GM12878 (cell line): Measurements from ENCODE around the gene CERK. TPM values are rescaled to one million over a fixed set of nuclear protein-coding genes. Genes with fewer than 3 reads are reported as not detected.

Experiments
- ATAC-seq: fragments of 200-7000 bp; cut with Tn5 transposase; 3 replicates; pipeline ENCODE4 v1.9.1; 2020; ENCODE audit warnings: mild to moderate bottlenecking, moderate library complexity
- BruUV-seq: library from RNA; stranded (reverse); fragments of 400-500 nt; replicated peaks from 2 replicates; lab custom pipeline; 2021; lab: Mats Ljungman, UMichigan
- CTCF ChIA-PET: fragments of 300-600 bp; sonication (Branson Sonifier 250); formaldehyde crosslinking; extraction: SDS; loops from one replicate; lab custom pipeline; 2021; ENCODE audit warnings: inconsistent platforms; lab: Yijun Ruan, JAX
- POLR2A ChIA-PET: fragments of 350-600 bp; formaldehyde crosslinking; extraction: SDS; loops from one replicate; lab custom pipeline; 2021; ENCODE audit warnings: inconsistent platforms; lab: Charles Lee
- RAD21 ChIA-PET: fragments of 300-600 bp; sonication (Branson Sonifier 250); formaldehyde crosslinking; loops from one replicate; lab custom pipeline; 2023; ENCODE audit warnings: antibody characterized with exemption; ENCODE audit not compliant: unreplicated experiment; lab: Charles Lee
- SMC1A ChIA-PET: fragments of 300-600 bp; sonication (Branson Sonifier 250); formaldehyde crosslinking; loops from one replicate; lab custom pipeline; 2023; ENCODE audit not compliant: unreplicated experiment, uncharacterized antibody; lab: Charles Lee
- DNase-seq: peaks from one replicate; pipeline ENCODE4 v3.0.0-alpha.2; 2011; ENCODE audit warnings: low read depth, low spot score
- FAIRE-seq: peaks from 3 replicates; lab custom pipeline; 2011; peaks lifted over from hg19 to GRCh38; lab: Jason Lieb, UNC
- H2AFZ ChIP-seq: 2 replicates; pipeline ENCODE4 v1.6.0; 2011; ENCODE audit warnings: low read depth, low read length, control low read depth; ENCODE audit not compliant: control insufficient read depth
- H3K27ac ChIP-seq: 2 replicates; pipeline ENCODE4 v1.5.1; 2011; ENCODE audit warnings: control low read depth; ENCODE audit not compliant: control insufficient read depth, insufficient read depth
- H3K27me3 ChIP-seq, 2 experiments: replicated peaks in 1 of 2; 2 replicates each; pipeline versions ENCODE4 v1.6.0 to v1.6.1; 2011; ENCODE audit warnings: low read length in 1 of 2; ENCODE audit not compliant: control insufficient read depth in 2 of 2, insufficient read depth in 2 of 2
- H3K36me3 ChIP-seq, 2 experiments: 2 replicates each; pipeline ENCODE4 v1.5.1; 2011; ENCODE audit warnings: low read length in 1 of 2; ENCODE audit not compliant: control insufficient read depth in 2 of 2, insufficient read depth in 2 of 2
- H3K4me1 ChIP-seq: 2 replicates; pipeline ENCODE4 v1.6.1; 2011; ENCODE audit warnings: mild to moderate bottlenecking, low read length, moderate library complexity, mixed read lengths; ENCODE audit not compliant: control insufficient read depth, insufficient read depth
- H3K4me2 ChIP-seq: 2 replicates; pipeline ENCODE4 v1.6.0; 2011; ENCODE audit warnings: control low read depth; ENCODE audit not compliant: control insufficient read depth, insufficient read depth
- H3K4me3 ChIP-seq: fragments of 200-600 bp; sonication (generic); 2 replicates; pipeline ENCODE4 v1.5.1; 2016
- H3K79me2 ChIP-seq: 2 replicates; pipeline ENCODE4 v1.6.0; 2011; ENCODE audit warnings: low read length; ENCODE audit not compliant: control insufficient read depth, insufficient read depth
- H3K9ac ChIP-seq: 2 replicates; pipeline ENCODE4 v1.8.0; 2011; ENCODE audit warnings: low read length, control low read depth, mixed read lengths; ENCODE audit not compliant: control insufficient read depth, insufficient read depth
- H3K9me3 ChIP-seq: replicated peaks from 3 replicates; pipeline ENCODE4 v1.5.1; 2011; ENCODE audit warnings: mild to moderate bottlenecking, low read length; ENCODE audit not compliant: control insufficient read depth, insufficient read depth
- H4K20me1 ChIP-seq: 2 replicates; pipeline ENCODE4 v1.6.0; 2011; ENCODE audit not compliant: control insufficient read depth, insufficient read depth
- CBFB ChIP-seq: IDR thresholded peaks from 2 replicates; pipeline ENCODE4 v1.6.1; 2016; ENCODE audit warnings: antibody characterized with exemption, low read depth
- CBX5 ChIP-seq: sonication (generic); IDR thresholded peaks from 2 replicates; pipeline ENCODE4 v1.6.1; 2016; ENCODE audit warnings: low read depth, moderate library complexity, mild to moderate bottlenecking, inconsistent platforms
- EZH2 ChIP-seq: IDR thresholded peaks from 2 replicates; pipeline ENCODE4 v1.6.1; 2012; ENCODE audit warnings: low read depth, mild to moderate bottlenecking, control low read depth, inconsistent platforms, low read length, borderline replicate concordance; ENCODE audit not compliant: control insufficient read depth
- GATAD2B ChIP-seq: fragments of 450-650 bp; conservative IDR thresholded peaks from 2 replicates; pipeline ENCODE4 v1.6.1; 2017; ENCODE audit warnings: low read depth, mild to moderate bottlenecking, moderate library complexity
- IKZF1 ChIP-seq: fragments of 450-650 bp; conservative IDR thresholded peaks from 2 replicates; pipeline ENCODE4 v1.6.1; 2017; ENCODE audit warnings: antibody characterized with exemption, mild to moderate bottlenecking
- JUND ChIP-seq: IDR thresholded peaks from 2 replicates; pipeline ENCODE4 v1.6.1; 2012; ENCODE audit warnings: low read depth, mild to moderate bottlenecking, low read length, improper control_type of control experiment, moderate library complexity
- MTA3 ChIP-seq: IDR thresholded peaks from 2 replicates; pipeline ENCODE4 v1.6.1; 2012; ENCODE audit warnings: low read length, inconsistent platforms, borderline replicate concordance
- RUNX3 ChIP-seq: IDR thresholded peaks from 2 replicates; pipeline ENCODE4 v1.6.1; 2012; ENCODE audit warnings: low read length, inconsistent platforms
- SPI1 ChIP-seq: IDR thresholded peaks from 2 replicates; pipeline ENCODE4 v1.6.1; 2011; ENCODE audit warnings: low read depth, mild to moderate bottlenecking, low read length, moderate library complexity, borderline replicate concordance; ENCODE audit not compliant: insufficient read depth
- ZNF622 ChIP-seq: fragments of 450-650 bp; IDR thresholded peaks from 2 replicates; pipeline ENCODE4 v1.6.1; 2017; ENCODE audit warnings: mild to moderate bottlenecking, inconsistent platforms
- WGBS: methylation state at CpG from one replicate; pipeline ENCODE4 v1.1.6; 2016; ENCODE audit warnings: low lambda C conversion rate; ENCODE audit not compliant: insufficient replicate concordance, insufficient coverage; ENCODE audit errors: missing lambda C conversion rate; 5-methylcytosine and 5-hydroxymethylcytosine counted together
- in situ Hi-C: fragments of 300-500 bp; cut with MboI; formaldehyde crosslinking; loops from 9 replicates; pipeline ENCODE4 v1.14.3; 2018; ENCODE audit warnings: mixed read lengths
- intact Hi-C: fragments of 100-400 bp; cut with micrococcal nuclease; formaldehyde crosslinking; loops from one replicate; pipeline ENCODE4 v1.14.2; 2022; ENCODE audit not compliant: unreplicated experiment
- polyA plus RNA-seq, 11 experiments: library from polyadenylated mRNA; depleted of rRNA in 4 of 11; unstranded in 6 of 11; stranded (reverse) in 5 of 11; fragments of >200 nt; fragmentation: Nextera tagmentation in 4 of 11; fragmentation: Illumina TruSeq in 1 of 11; extraction: Ambion mirVana in 4 of 11; extraction: Trizol in 1 of 11; gene quantifications; 1 replicate in 1 of 11; 2 replicates in 10 of 11; pipeline versions ENCODE4 v1.2.1 to v1.2.3, GENCODE V29; 2011 to 2016; ENCODE audit warnings: inconsistent platforms in 2 of 11, missing spikeins in 2 of 11, low read depth in 1 of 11
- total RNA-seq, 4 experiments: library from RNA; depleted of rRNA in 3 of 4; stranded (reverse); fragments of >200 nt in 3 of 4; fragmentation: Illumina TruSeq in 1 of 4; extraction: Trizol in 1 of 4; gene quantifications; 2 replicates each; pipeline versions ENCODE4 v1.2.1 to v1.2.3, GENCODE V29; 2013 to 2021
- TF ChIP-seq, protein P1 (sequence below), 3 experiments: IDR thresholded peaks in 2 of 3; conservative IDR thresholded peaks in 1 of 3; 2 replicates each; pipeline ENCODE4 v1.5.1; 2011; ENCODE audit warnings: low read depth in 3 of 3, low read length in 3 of 3, mild to moderate bottlenecking in 3 of 3, control low read depth in 2 of 3, moderate library complexity in 2 of 3, inconsistent platforms in 1 of 3, mixed read lengths in 1 of 3; ENCODE audit not compliant: control insufficient read depth in 2 of 3, insufficient read depth in 1 of 3; ENCODE audit errors: extremely low read depth in 1 of 3
- TF ChIP-seq, protein P2 (sequence below): IDR thresholded peaks from 2 replicates; pipeline ENCODE4 v1.6.1; 2012; ENCODE audit warnings: low read depth, low read length, improper control_type of control experiment
- TF ChIP-seq, protein P3 (sequence below): IDR thresholded peaks from 2 replicates; pipeline ENCODE4 v1.6.1; 2011; ENCODE audit warnings: borderline replicate concordance, low read depth, mild to moderate bottlenecking, moderate library complexity, low read length; ENCODE audit not compliant: insufficient read depth, poor library complexity, severe bottlenecking
- TF ChIP-seq, protein P4 (sequence below): fragments of 450-650 bp; IDR thresholded peaks from 2 replicates; pipeline ENCODE4 v1.6.1; 2016; ENCODE audit warnings: mild to moderate bottlenecking, moderate library complexity, borderline replicate concordance

CERK gene
- total and polyA plus RNA-seq, 10 of the 15 experiments (the other 5 are each of a cell fraction or from before 2014, with no cell fraction given), result 4.0 to 41.1 (median 30.2) TPM

DNA sequence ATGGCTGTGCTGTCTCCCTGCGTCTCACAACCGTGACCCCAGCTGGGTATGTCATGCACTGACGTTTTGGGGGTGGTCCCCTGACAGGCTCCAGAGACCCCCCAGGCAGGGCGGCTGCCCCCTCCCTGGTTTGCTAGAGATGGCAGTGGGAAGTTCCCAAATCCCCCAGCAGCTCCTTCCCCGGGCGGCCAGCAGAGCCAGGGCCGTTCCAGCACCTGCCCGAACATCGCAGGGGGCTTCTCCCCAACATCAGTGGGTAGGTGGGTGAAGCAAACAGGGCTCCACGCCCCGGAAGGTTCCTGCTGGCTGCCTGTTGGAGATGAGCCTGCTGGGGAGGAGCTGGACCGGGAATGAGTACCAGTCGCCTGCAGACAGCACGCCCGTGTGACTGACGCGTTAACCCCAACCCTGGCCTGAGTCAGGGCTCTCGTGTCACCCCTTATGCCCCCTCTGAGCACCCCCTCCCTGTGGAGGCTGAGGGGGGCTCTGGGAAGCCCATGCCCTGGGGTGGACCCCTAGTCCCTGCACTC, 72.2 kb downstream of the CERK start:
- Histone ChIP-seq H3K79me2 (no peaks in the 10 kb centered on the region), H3K4me3 (no peak overlapping the region), H3K4me1 (no peaks in the 10 kb centered on the region), H3K36me3 (peaks cover 0 to 35% of the 10 kb centered on the region in 2 experiments; a peak in 3 of 4 replicates), H3K27me3 (no peaks in the 10 kb centered on the region), H3K27ac (no peak overlapping the region), H3K4me2 (no peak overlapping the region), H3K9me3 (no peaks in the 10 kb centered on the region), H3K9ac (no peak overlapping the region), H4K20me1 (no peaks in the 10 kb centered on the region), H2AFZ (no peak overlapping the region)
- ATAC-seq (no peak), FAIRE-seq (no peak), DNase-seq (no peak)
- ChIA-PET POLR2A (no interaction called here), SMC1A (interaction anchor here (0.9 kb wide), 1 partner anchor 102 kb away, joined by 3 read pairs; no protein-coding TSS in a partner anchor), CTCF (no interaction called here), RAD21 (no interaction called here)
- intact Hi-C loops, result no loop called here
- TF ChIP-seq CBX5 (no peak), EZH2 (no peak), RUNX3 (no peak), ZNF622 (no peak), JUND (no peak), IKZF1 (no peak), MTA3 (no peak), SPI1 (no peak), GATAD2B (no peak), CBFB (no peak)
- TF ChIP-seq, protein P1, sequence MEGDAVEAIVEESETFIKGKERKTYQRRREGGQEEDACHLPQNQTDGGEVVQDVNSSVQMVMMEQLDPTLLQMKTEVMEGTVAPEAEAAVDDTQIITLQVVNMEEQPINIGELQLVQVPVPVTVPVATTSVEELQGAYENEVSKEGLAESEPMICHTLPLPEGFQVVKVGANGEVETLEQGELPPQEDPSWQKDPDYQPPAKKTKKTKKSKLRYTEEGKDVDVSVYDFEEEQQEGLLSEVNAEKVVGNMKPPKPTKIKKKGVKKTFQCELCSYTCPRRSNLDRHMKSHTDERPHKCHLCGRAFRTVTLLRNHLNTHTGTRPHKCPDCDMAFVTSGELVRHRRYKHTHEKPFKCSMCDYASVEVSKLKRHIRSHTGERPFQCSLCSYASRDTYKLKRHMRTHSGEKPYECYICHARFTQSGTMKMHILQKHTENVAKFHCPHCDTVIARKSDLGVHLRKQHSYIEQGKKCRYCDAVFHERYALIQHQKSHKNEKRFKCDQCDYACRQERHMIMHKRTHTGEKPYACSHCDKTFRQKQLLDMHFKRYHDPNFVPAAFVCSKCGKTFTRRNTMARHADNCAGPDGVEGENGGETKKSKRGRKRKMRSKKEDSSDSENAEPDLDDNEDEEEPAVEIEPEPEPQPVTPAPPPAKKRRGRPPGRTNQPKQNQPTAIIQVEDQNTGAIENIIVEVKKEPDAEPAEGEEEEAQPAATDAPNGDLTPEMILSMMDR (IDR thresholded peaks at IDR 0.05 in 2 of 3, conservative IDR thresholded peaks at IDR 0.05 in 1 of 3; ENCODE audit: control insufficient read depth in 2 of 3, extremely low read depth in 1 of 3, insufficient read depth in 1 of 3, low read depth in 3 of 3, low read length in 3 of 3), result no peak
- TF ChIP-seq, protein P2, sequence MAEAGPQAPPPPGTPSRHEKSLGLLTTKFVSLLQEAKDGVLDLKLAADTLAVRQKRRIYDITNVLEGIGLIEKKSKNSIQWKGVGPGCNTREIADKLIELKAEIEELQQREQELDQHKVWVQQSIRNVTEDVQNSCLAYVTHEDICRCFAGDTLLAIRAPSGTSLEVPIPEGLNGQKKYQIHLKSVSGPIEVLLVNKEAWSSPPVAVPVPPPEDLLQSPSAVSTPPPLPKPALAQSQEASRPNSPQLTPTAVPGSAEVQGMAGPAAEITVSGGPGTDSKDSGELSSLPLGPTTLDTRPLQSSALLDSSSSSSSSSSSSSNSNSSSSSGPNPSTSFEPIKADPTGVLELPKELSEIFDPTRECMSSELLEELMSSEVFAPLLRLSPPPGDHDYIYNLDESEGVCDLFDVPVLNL, result no peak
- TF ChIP-seq, protein P3, sequence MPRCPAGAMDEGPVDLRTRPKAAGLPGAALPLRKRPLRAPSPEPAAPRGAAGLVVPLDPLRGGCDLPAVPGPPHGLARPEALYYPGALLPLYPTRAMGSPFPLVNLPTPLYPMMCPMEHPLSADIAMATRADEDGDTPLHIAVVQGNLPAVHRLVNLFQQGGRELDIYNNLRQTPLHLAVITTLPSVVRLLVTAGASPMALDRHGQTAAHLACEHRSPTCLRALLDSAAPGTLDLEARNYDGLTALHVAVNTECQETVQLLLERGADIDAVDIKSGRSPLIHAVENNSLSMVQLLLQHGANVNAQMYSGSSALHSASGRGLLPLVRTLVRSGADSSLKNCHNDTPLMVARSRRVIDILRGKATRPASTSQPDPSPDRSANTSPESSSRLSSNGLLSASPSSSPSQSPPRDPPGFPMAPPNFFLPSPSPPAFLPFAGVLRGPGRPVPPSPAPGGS, result no peak
- TF ChIP-seq, protein P4, sequence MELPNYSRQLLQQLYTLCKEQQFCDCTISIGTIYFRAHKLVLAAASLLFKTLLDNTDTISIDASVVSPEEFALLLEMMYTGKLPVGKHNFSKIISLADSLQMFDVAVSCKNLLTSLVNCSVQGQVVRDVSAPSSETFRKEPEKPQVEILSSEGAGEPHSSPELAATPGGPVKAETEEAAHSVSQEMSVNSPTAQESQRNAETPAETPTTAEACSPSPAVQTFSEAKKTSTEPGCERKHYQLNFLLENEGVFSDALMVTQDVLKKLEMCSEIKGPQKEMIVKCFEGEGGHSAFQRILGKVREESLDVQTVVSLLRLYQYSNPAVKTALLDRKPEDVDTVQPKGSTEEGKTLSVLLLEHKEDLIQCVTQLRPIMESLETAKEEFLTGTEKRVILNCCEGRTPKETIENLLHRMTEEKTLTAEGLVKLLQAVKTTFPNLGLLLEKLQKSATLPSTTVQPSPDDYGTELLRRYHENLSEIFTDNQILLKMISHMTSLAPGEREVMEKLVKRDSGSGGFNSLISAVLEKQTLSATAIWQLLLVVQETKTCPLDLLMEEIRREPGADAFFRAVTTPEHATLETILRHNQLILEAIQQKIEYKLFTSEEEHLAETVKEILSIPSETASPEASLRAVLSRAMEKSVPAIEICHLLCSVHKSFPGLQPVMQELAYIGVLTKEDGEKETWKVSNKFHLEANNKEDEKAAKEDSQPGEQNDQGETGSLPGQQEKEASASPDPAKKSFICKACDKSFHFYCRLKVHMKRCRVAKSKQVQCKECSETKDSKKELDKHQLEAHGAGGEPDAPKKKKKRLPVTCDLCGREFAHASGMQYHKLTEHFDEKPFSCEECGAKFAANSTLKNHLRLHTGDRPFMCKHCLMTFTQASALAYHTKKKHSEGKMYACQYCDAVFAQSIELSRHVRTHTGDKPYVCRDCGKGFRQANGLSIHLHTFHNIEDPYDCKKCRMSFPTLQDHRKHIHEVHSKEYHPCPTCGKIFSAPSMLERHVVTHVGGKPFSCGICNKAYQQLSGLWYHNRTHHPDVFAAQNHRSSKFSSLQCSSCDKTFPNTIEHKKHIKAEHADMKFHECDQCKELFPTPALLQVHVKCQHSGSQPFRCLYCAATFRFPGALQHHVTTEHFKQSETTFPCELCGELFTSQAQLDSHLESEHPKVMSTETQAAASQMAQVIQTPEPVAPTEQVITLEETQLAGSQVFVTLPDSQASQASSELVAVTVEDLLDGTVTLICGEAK, result no peak
- 81% methylated on average over 18 of the region's 18 CpGs for WGBS
- in situ Hi-C loops, result no loop called here
- no TSS peak for BruUV-seq
